MM.1S (cell line): ENCODE measurements around the gene TTC34.

Experiments
- EZH2phosphoT487 ChIP-seq: fragments of 300-600 bp; sonication (generic); IDR thresholded peaks from 2 replicates; pipeline ENCODE4 v1.6.1; 2018; ENCODE audit warnings: antibody characterized with exemption, low read length
- TF ChIP-seq, protein P1 (sequence below): fragments of 300-600 bp; sonication (generic); IDR thresholded peaks from 2 replicates; pipeline ENCODE4 v1.5.1; 2016; ENCODE audit warnings: antibody characterized with exemption, low read length, mixed read lengths

- TF ChIP-seq, protein P1, sequence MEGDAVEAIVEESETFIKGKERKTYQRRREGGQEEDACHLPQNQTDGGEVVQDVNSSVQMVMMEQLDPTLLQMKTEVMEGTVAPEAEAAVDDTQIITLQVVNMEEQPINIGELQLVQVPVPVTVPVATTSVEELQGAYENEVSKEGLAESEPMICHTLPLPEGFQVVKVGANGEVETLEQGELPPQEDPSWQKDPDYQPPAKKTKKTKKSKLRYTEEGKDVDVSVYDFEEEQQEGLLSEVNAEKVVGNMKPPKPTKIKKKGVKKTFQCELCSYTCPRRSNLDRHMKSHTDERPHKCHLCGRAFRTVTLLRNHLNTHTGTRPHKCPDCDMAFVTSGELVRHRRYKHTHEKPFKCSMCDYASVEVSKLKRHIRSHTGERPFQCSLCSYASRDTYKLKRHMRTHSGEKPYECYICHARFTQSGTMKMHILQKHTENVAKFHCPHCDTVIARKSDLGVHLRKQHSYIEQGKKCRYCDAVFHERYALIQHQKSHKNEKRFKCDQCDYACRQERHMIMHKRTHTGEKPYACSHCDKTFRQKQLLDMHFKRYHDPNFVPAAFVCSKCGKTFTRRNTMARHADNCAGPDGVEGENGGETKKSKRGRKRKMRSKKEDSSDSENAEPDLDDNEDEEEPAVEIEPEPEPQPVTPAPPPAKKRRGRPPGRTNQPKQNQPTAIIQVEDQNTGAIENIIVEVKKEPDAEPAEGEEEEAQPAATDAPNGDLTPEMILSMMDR = no peak
- no peak for TF ChIP-seq EZH2phosphoT487
Measured at GRCh38 chr1:2804628-2805351, 3.3 kb upstream of the TTC34 start.
